Measurements from ENCODE around the gene EEF1AKMT4.

- no peak for TF ChIP-seq BACH1 (IDR thresholded peaks at IDR 0.05; ENCODE audit: low read length)
- TF ChIP-seq, protein P1, sequence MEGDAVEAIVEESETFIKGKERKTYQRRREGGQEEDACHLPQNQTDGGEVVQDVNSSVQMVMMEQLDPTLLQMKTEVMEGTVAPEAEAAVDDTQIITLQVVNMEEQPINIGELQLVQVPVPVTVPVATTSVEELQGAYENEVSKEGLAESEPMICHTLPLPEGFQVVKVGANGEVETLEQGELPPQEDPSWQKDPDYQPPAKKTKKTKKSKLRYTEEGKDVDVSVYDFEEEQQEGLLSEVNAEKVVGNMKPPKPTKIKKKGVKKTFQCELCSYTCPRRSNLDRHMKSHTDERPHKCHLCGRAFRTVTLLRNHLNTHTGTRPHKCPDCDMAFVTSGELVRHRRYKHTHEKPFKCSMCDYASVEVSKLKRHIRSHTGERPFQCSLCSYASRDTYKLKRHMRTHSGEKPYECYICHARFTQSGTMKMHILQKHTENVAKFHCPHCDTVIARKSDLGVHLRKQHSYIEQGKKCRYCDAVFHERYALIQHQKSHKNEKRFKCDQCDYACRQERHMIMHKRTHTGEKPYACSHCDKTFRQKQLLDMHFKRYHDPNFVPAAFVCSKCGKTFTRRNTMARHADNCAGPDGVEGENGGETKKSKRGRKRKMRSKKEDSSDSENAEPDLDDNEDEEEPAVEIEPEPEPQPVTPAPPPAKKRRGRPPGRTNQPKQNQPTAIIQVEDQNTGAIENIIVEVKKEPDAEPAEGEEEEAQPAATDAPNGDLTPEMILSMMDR (IDR thresholded peaks at IDR 0.05; ENCODE audit: control extremely low read depth in 1 of 3, insufficient read depth in 1 of 3, low read depth in 1 of 3, low read length in 3 of 3) = no peak
- TF ChIP-seq ZNF274 (IDR thresholded peaks at IDR 0.05; ENCODE audit: borderline replicate concordance, extremely low read depth, low read length) = no peak
- TF ChIP-seq CEBPB (IDR thresholded peaks at IDR 0.05; ENCODE audit: low read depth, low read length) = no peak
Measured at GRCh38 chr3:184306341-184306972, 57.0 kb downstream of the EEF1AKMT4 start.

All from H1 (cell line).